ENCODE measurements around the gene ANO9.

The ANO9 gene

DNA sequence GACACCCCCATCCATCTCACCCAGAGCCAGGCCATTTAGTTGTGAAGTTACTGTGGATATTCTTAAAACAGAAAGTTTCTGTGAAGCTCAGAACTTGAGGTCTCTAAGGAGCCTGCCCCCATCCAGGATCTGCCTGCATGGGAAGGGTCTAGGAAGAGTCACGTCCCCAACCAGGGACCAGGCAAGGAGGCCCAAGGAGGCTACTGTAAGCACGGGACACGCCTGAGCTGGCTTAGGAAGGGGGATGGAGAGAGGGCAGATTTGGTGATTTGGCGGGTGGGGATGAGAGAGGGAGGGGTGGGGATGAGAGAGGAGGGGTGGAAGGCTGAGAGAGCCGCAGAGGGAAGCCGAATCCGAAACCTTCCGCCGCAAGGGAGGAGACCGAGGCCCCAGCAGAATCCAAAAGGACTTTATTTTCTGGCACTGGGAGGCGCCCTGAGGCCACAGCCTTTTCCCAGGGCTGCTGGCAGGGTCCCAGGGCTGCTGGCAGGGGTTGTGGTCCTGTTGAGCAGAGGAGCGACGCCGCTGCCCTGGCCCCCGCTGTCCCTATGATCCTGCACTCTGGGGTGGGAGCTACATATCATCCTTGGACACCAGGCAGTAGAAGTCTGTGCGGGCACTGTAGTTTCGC, 36.4 kb downstream of the ANO9 start:
- TF ChIP-seq, protein P1, sequence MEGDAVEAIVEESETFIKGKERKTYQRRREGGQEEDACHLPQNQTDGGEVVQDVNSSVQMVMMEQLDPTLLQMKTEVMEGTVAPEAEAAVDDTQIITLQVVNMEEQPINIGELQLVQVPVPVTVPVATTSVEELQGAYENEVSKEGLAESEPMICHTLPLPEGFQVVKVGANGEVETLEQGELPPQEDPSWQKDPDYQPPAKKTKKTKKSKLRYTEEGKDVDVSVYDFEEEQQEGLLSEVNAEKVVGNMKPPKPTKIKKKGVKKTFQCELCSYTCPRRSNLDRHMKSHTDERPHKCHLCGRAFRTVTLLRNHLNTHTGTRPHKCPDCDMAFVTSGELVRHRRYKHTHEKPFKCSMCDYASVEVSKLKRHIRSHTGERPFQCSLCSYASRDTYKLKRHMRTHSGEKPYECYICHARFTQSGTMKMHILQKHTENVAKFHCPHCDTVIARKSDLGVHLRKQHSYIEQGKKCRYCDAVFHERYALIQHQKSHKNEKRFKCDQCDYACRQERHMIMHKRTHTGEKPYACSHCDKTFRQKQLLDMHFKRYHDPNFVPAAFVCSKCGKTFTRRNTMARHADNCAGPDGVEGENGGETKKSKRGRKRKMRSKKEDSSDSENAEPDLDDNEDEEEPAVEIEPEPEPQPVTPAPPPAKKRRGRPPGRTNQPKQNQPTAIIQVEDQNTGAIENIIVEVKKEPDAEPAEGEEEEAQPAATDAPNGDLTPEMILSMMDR (IDR thresholded peaks at IDR 0.05): no peak

DNA sequence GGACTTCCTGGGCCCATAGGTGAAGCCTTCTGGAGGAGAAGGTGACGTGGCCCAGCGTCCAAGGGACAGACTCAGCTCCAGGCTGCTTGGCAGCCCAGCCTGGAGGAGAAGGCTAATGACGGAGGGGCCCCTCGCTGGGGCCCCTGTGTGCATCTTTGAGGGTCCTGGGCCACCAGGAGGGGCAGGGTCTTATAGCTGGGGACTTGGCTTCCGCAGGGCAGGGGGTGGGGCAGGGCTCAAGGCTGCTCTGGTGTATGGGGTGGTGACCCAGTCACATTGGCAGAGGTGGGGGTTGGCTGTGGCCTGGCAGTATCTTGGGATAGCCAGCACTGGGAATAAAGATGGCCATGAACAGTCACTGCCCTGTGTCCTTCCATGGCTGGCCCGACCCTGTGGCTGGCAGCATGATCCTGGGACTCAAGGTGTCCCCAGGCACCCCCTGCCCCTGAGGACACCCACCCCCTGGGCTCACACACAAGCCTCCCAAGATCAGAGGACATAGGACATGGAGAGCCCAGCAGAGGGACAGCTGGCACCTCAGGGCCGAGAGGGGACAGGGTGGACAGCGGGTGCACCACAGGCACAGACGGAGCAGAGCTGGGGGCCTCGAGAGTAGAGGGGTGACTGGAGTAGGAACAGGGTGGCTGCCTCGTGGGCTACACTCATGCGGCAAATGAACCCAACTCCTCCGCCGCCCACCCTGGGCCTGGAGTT, 37.1 kb downstream of the ANO9 start:
- TF ChIP-seq, protein P1 (IDR thresholded peaks at IDR 0.05): no peak

DNA sequence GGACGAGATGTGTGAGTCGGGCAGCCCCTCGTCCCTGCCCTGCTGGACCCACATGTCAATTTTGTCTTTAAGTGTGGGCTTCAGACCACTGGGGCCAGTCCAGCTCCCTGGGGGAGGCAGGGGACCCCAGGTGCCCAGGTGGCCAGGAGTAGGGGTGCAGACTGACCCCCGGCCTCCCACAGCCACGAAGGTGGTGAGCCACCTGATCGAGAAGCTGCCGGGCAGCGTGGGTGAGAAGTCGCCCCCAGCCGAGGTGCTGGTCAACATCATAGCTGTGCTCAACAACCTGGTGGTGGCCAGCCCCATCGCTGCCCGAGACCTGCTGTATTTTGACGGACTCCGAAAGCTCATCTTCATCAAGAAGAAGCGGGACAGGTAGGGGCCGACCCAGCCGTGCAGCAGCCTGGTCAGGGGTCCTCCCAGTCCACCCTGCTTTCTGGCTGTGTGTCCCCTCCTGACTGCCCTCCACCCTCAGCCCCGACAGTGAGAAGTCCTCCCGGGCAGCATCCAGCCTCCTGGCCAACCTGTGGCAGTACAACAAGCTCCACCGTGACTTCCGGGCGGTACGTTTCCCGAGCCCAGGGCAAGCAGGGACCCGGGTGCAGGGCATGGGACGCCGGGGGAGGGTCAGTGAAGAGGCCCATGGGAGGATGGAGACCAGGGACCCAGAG, 37.9 kb downstream of the ANO9 start:
- TF ChIP-seq, protein P1 (IDR thresholded peaks at IDR 0.05): no peak

DNA sequence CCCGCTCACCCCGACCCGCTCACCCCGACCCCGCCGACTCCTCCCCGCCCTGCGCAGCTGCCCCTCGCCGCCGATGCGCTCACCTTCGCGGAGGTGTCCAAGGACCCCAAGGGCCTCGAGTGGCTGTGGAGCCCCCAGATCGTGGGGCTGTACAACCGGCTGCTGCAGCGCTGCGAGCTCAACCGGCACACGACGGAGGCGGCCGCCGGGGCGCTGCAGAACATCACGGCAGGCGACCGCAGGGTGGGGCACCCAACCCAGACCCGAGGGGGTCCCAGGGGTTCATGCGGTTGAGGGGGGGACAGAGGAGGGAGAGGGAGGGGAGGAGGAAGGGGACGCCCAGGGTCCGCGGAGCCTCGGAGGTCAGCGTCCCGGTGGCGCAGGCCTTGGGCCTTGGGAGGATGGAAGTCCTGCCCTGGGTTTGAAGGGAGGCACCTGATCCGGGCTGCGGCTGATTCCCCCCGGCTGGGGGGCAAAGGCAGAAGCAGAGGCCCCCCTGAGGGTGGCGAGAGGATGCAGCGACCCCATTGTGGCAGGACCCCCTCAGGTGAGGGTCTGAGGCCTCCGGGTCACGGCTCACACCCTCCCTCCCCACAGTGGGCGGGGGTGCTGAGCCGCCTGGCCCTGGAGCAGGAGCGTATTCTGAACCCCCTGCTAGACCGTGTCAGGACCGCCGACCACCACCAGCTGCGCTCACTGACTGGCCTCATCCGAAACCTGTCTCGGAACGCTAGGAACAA, 38.6 kb downstream of the ANO9 start:
- TF ChIP-seq, protein P1 (IDR thresholded peaks at IDR 0.05): no peak

DNA sequence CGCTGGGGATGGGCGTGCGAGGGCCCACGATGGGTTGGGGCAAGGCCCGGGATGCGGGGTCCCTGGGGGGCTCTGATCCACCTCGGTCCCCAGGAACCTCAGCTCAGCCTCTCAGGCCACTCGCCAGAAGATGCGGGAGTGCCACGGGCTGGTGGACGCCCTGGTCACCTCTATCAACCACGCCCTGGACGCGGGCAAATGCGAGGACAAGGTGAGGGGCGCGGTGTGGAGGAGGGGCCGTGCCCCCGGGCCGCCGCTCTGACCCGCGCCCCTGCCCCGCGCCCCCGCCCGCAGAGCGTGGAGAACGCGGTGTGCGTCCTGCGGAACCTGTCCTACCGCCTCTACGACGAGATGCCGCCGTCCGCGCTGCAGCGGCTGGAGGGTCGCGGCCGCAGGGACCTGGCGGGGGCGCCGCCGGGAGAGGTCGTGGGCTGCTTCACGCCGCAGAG, 41.5 kb downstream of the ANO9 start:
- TF ChIP-seq, protein P1 (IDR thresholded peaks at IDR 0.05): no peak

DNA sequence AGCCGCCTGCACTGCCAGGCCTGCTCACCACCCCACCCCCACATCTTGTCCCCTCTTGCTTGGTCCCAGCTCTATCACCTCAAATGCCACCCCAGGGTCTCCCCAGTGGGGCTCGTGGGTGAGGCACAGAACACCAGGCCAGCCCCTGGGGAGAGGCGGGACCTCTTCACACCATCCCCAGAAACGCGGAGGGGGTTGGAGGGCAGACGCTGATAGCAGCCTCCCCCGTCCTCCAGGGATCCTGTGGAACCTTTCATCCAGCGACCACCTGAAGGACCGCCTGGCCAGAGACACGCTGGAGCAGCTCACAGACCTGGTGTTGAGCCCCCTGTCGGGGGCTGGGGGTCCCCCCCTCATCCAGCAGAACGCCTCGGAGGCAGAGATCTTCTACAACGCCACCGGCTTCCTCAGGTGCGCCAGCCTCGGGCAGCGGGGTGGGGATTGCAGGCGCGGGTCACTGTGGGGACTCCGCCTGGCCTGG, 42.0 kb downstream of the ANO9 start:
- TF ChIP-seq, protein P1 (IDR thresholded peaks at IDR 0.05): no peak

DNA sequence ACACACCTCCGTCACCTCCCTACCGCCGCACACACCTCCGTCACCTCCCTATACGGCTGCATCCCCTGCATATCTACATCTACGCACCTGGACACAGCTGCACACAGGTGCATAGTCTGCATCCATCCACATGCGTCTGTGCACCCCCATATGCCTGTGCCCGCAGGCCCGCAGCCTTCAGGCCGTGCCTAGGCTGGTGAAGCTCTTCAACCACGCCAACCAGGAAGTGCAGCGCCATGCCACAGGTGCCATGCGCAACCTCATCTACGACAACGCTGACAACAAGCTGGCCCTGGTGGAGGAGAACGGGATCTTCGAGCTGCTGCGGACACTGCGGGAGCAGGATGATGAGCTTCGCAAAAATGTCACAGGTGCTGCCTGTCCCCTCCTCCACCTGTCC, 43.0 kb downstream of the ANO9 start:
- TF ChIP-seq, protein P1 (IDR thresholded peaks at IDR 0.05): no peak
